Sigmoid colon (tissue), 4 donors: ENCODE results near the gene MICAL2.

Experiments
- EP300 ChIP-seq, 4 donors: sonication (generic); formaldehyde crosslinking; IDR thresholded peaks; one replicate each; pipeline ENCODE4 v1.6.1; 2017; ENCODE audit warnings: antibody characterized with exemption in 4 of 4
- POLR2A ChIP-seq, 2 donors: fragments of 450-650 bp; IDR thresholded peaks; one replicate each; pipeline ENCODE4 v1.6.1; 2016; ENCODE audit warnings: antibody characterized with exemption in 2 of 2, mild to moderate bottlenecking in 2 of 2, moderate library complexity in 2 of 2
- TF ChIP-seq, protein P1 (sequence below), 4 experiments: fragments of 450-650 bp in 3 of 4; fragments of 200-600 bp in 1 of 4; IDR thresholded peaks; one replicate each; pipeline ENCODE4 v1.5.1; 2016 to 2019; ENCODE audit warnings: antibody characterized with exemption in 4 of 4, mild to moderate bottlenecking in 3 of 4, moderate library complexity in 2 of 4

DNA sequence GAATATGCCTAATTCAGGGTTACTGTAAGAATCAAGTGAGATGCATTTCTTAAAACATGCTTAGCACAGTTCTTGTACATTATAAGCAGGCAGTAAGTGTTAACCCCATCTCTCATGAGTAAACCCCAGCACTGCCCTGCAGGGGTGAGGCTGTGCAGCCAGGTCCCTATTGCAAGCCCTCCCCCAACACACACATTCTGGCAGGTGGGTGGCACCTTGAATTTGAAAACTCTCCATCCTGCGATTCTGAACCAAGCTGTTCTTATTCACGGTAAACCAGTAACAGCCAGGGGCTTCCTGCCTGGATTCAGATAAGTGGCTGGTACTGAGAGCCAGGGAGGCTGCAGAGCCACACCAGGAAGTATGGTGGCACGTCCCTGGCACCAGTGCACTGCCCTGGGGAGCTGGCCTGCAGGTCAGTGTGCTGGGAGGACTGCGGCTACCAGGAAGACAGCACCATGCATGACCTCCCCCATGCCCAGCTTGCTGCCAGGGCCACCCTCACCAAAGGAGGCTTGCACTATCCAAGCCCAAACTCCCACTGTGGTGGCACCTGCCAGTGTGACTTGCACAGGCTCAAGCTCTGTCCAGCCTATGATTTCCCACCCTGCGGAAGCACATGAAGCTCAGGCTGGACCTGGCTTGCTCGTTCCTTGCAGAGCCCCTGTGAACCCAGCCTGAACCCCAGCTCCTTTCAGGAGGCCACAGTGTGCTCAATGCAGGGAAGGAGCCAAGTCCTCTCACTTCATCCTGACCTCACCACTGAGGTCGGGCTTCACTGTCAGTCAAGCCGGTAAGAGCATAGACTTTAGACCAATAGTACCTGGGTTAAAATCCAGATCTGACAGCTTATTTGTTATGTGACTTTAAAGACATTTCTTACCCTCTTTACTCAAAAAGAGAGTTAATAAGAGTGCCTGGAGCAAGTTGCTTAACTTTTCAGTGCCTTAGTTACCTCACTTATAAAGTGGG lies 88.1 kb downstream of the MICAL2 start:
- TF ChIP-seq, protein P1, sequence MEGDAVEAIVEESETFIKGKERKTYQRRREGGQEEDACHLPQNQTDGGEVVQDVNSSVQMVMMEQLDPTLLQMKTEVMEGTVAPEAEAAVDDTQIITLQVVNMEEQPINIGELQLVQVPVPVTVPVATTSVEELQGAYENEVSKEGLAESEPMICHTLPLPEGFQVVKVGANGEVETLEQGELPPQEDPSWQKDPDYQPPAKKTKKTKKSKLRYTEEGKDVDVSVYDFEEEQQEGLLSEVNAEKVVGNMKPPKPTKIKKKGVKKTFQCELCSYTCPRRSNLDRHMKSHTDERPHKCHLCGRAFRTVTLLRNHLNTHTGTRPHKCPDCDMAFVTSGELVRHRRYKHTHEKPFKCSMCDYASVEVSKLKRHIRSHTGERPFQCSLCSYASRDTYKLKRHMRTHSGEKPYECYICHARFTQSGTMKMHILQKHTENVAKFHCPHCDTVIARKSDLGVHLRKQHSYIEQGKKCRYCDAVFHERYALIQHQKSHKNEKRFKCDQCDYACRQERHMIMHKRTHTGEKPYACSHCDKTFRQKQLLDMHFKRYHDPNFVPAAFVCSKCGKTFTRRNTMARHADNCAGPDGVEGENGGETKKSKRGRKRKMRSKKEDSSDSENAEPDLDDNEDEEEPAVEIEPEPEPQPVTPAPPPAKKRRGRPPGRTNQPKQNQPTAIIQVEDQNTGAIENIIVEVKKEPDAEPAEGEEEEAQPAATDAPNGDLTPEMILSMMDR (IDR thresholded peaks at IDR 0.05): no peak
- TF ChIP-seq EP300 (IDR thresholded peaks at IDR 0.05) (no peak), POLR2A (IDR thresholded peaks at IDR 0.05) (no peak)
